NCI-H524 treated with DMSO at 0.1 percent for 48 hours (cell line): ENCODE results near the gene CTSA.
"Not testable (repeated sequence)": the region's sequence is repeated elsewhere in the genome, so short reads cannot be mapped to it uniquely, and the experiment has no call there.

ENCODE experiments used
- DNase-seq: peaks from one replicate; lab custom pipeline; 2025; lab: John Stamatoyannopoulos, UW

CTSA gene

GRCh38 chr20:45866454-45866853 is 24.7 kb upstream of the CTSA start:
- no peak for DNase-seq

- DNase-seq, result no peak
Measured at GRCh38 chr20:45867136-45867818, 23.9 kb upstream of the CTSA start.

GRCh38 chr20:45867819-45868176 is 23.3 kb upstream of the CTSA start:
- no peak for DNase-seq

GRCh38 chr20:45872626-45873025 is 18.5 kb upstream of the CTSA start:
- no peak for DNase-seq

GRCh38 chr20:45873409-45874103 is 17.6 kb upstream of the CTSA start:
- no peak for DNase-seq

GRCh38 chr20:45874104-45874481 is 17.0 kb upstream of the CTSA start:
- not testable (repeated sequence) for DNase-seq

GRCh38 chr20:45874576-45874975 is 16.6 kb upstream of the CTSA start:
- DNase-seq, result no peak

- no peak for DNase-seq
Measured at GRCh38 chr20:45878076-45878761, 12.9 kb upstream of the CTSA start.

GRCh38 chr20:45880988-45881788 is 9.9 kb upstream of the CTSA start, which contains the start of gene ZSWIM1:
Gene ZSWIM1 (plus strand): TSS chr20:45881227. CDS start chr20:45882593, 1,366 bp downstream.
- DNase-seq, result peak; percentile 89

- no peak for DNase-seq
Measured at GRCh38 chr20:45882469-45883099, 8.6 kb upstream of the CTSA start.

GRCh38 chr20:45883100-45883469 is 8.1 kb upstream of the CTSA start:
- DNase-seq, result no peak

GRCh38 chr20:45886590-45887345 is 4.4 kb upstream of the CTSA start:
- no peak for DNase-seq

GRCh38 chr20:45887346-45887715 is 3.8 kb upstream of the CTSA start, which contains the start of gene SPATA25:
Gene SPATA25 (minus strand): TSS chr20:45887622. CDS start chr20:45887590, 32 bp downstream.
- no peak for DNase-seq

- no peak for DNase-seq
Measured at GRCh38 chr20:45888681-45889080, 2.5 kb upstream of the CTSA start.

GRCh38 chr20:45890077-45890984 is 804 bp upstream of the CTSA start:
- no peak for DNase-seq

GRCh38 chr20:45892049-45892825 is 1.1 kb downstream of the CTSA start:
- DNase-seq, result no peak

GRCh38 chr20:45892828-45893500 is 1.8 kb downstream of the CTSA start:
- no peak for DNase-seq

- DNase-seq, result no peak
Measured at GRCh38 chr20:45893831-45894230, 2.7 kb downstream of the CTSA start.

- DNase-seq, result no peak
Measured at GRCh38 chr20:45894797-45895196, 3.7 kb downstream of the CTSA start.
